Activated CD4-positive, alpha-beta T cell treated with anti-CD3 and anti-CD28 coated beads for 36 hours (primary cell): ENCODE results near the gene GTF2A2. TPM values are rescaled to one million over a fixed set of nuclear protein-coding genes. Genes with fewer than 3 reads are reported as not detected.
A peak's percentile ranks its signal among the peaks of the same experiment; 100 is the strongest.
"Not testable (repeated sequence)": the region's sequence is repeated elsewhere in the genome, so short reads cannot be mapped to it uniquely, and the experiment has no call there.

Source experiments
- ATAC-seq: fragments of 200-7000 bp; cut with Tn5 transposase; one replicate; pipeline ENCODE4 v1.10.0; 2021; ENCODE audit warnings: mild to moderate bottlenecking, moderate library complexity
- CTCF ChIA-PET: fragments of 350-600 bp; sonication (Branson Sonifier 250); formaldehyde crosslinking; loops from one replicate; lab custom pipeline; 2021; ENCODE audit warnings: antibody characterized with exemption; lab: Charles Lee
- POLR2A ChIA-PET: fragments of 350-600 bp; sonication (Branson Sonifier 250); formaldehyde crosslinking; loops from one replicate; lab custom pipeline; 2021; ENCODE audit warnings: antibody characterized with exemption, inconsistent platforms; lab: Charles Lee
- DNase-seq: peaks from one replicate; pipeline ENCODE4 v3.0.0-alpha.2; 2020
- H3K27ac Mint-ChIP-seq: one replicate; pipeline ENCODE4 v1.8.0; 2021; ENCODE audit warnings: mixed read lengths
- H3K27me3 Mint-ChIP-seq: one replicate; pipeline ENCODE4 v1.8.0; 2021; ENCODE audit warnings: mixed read lengths
- H3K36me3 Mint-ChIP-seq: one replicate; pipeline ENCODE4 v1.8.0; 2021; ENCODE audit warnings: low read depth, mixed read lengths
- H3K4me1 Mint-ChIP-seq: one replicate; pipeline ENCODE4 v1.8.0; 2021; ENCODE audit warnings: mixed read lengths
- H3K4me3 Mint-ChIP-seq: one replicate; pipeline ENCODE4 v1.8.0; 2021; ENCODE audit warnings: mild to moderate bottlenecking, moderate library complexity, mixed read lengths
- H3K9me3 Mint-ChIP-seq: one replicate; pipeline ENCODE4 v1.8.0; 2021; ENCODE audit warnings: low read depth, mixed read lengths
- intact Hi-C, 2 experiments: fragments of 100-400 bp; cut with DNase I in 1 of 2; cut with micrococcal nuclease in 1 of 2; formaldehyde crosslinking; loops; one replicate each; pipeline versions ENCODE4 v1.14.2 to v1.15.1; 2022 to 2024; cut with DNase I, micrococcal nuclease
- total RNA-seq, 2 experiments: library from RNA; stranded (reverse); gene quantifications; one replicate each; pipeline ENCODE4 v1.2.3, GENCODE V29; 2021

Gene GTF2A2
- total RNA-seq, 2 experiments from 2014 or later, result 167 to 198 TPM

DNA sequence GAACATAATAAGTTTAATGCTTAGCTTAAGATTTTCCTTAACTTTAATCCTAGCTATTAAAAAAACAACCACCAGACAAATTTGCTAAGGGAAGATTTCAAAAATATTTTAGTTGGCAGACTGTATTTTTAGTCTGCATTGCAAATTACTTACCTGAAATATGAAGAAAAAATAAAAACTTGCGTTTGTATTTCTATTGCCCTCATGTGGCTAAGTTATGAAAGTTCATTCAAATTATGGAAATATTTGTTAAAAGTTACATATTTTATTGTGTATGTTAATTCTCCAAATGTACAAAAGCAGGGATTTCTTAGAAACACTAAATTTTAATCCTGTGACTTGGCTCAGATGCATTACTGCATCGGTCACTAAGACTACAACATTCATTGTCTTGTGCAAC, 15.0 kb downstream of the GTF2A2 start:
- intact Hi-C loops, result loop anchor here in 1 of 2 experiments (5.0 kb wide), 2 partner anchors 60 to 110 kb away; no protein-coding TSS in a partner anchor

DNA sequence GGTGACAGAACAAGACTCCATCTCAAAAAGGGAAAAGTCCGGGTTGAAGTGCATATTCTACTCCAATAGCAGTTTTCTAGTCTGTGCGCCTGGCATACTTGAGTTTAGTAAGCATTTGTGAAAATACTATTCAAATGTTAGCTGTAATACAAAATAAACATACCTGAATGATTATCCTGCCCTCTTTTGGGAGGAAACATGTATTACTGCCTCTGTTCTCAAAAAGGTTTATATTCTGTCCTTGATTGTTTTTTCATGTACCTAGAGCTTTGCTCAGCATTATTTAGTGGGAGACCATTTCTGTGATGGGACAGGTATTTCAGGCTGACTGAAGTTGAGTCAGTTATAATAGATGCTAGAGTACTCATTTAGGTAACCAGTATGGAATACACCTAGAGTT, 19.8 kb downstream of the GTF2A2 start:
- H3K4me1 Mint-ChIP-seq, ATAC-seq, DNase-seq, H3K27ac Mint-ChIP-seq, H3K27me3 Mint-ChIP-seq, H3K9me3 Mint-ChIP-seq, H3K4me3 Mint-ChIP-seq, POLR2A ChIA-PET: not testable (repeated sequence)
- CTCF ChIA-PET, result interaction anchor here (0.8 kb wide), 1 partner anchor 105 kb away, joined by 4 read pairs; no protein-coding TSS in a partner anchor
- intact Hi-C loops, result loop anchor here in 1 of 2 experiments (5.0 kb wide), 1 partner anchor 105 kb away; no protein-coding TSS in a partner anchor
- H3K36me3 Mint-ChIP-seq, result peaks cover 32% of the 10 kb centered on the region

More for the DNA sequence above, 15.0 kb downstream of the GTF2A2 start:
- Mint-ChIP-seq H3K27ac (peak overlapping the region; percentile 42), H3K36me3 (peaks cover 38% of the 10 kb centered on the region), H3K9me3 (no peaks in the 10 kb centered on the region), H3K27me3 (no peaks in the 10 kb centered on the region), H3K4me3 (no peak overlapping the region), H3K4me1 (peaks cover 16% of the 10 kb centered on the region)
- DNase-seq, result no peak
- ChIA-PET CTCF (interaction anchor here (0.6 to 4.1 kb wide), 6 partner anchors 9 to 113 kb away, joined by 3 to 24 read pairs (median 4); partner anchors contain the start of gene GTF2A2), POLR2A (no interaction called here)
- no peak for ATAC-seq

DNA sequence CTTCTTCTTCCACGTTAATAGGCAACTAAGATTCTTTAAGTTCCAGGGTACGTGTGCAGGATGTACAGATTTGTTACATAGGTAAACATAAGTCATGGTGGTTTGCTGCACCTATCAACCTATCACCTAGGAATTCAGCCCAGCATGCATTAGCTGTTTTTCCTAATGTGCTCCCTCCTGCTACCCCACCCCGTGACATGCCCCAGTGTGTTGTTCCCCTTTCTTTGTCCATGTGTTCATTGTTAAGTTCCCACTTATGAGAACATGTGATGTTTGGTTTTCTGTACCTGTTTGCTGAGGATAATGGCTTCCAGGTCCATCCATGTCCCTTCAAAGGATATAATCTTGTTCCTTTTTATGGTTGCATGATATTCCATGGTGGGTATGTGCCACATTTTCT, 21.1 kb downstream of the GTF2A2 start:
- POLR2A ChIA-PET, result no interaction called here
- no peaks in the 10 kb centered on the region for H3K9me3 Mint-ChIP-seq
- CTCF ChIA-PET, result interaction anchor here (0.6 to 2.5 kb wide), 3 partner anchors 17 to 118 kb away, joined by 3 to 9 read pairs (median 5); no protein-coding TSS in a partner anchor
- intact Hi-C loops, result loop anchor here in 1 of 2 experiments (5.0 kb wide), 1 partner anchor 104 kb away; no protein-coding TSS in a partner anchor
- peaks cover 25% of the 10 kb centered on the region for H3K36me3 Mint-ChIP-seq
- H3K4me1 Mint-ChIP-seq, result peaks cover 6% of the 10 kb centered on the region
- DNase-seq, result no peak
- no peaks in the 10 kb centered on the region for H3K27me3 Mint-ChIP-seq
- H3K27ac Mint-ChIP-seq, result no peak overlapping the region
- no peak for ATAC-seq
- no peak overlapping the region for H3K4me3 Mint-ChIP-seq

DNA sequence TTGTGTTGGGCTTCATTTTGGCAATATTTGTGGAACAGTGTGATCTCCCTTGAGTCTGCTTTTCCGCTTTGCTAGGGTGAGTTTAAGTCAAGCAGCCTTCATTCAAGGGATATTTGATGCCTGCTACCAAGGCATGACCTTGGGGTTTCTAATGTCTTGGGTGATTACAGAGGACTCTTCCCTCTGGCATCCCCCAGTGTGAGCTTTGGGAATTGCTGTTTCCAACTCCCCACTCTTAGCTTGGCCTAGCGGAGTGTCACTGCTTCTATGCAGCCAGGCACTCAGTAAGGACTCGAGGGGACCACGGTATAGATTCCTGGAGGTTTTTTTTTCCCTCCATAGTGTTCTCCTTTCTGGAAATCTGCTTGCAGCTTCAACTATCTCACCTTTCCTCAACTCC, 24.6 kb downstream of the GTF2A2 start:
- DNase-seq, result no peak
- Mint-ChIP-seq H3K9me3 (no peaks in the 10 kb centered on the region), H3K27ac (no peak overlapping the region), H3K4me3 (no peak overlapping the region), H3K27me3 (no peaks in the 10 kb centered on the region), H3K36me3 (peaks cover 12% of the 10 kb centered on the region), H3K4me1 (no peaks in the 10 kb centered on the region)
- no peak for ATAC-seq
- POLR2A ChIA-PET, result no interaction called here
- intact Hi-C loops, result no loop called here
- CTCF ChIA-PET, result interaction anchor here (0.6 to 1.9 kb wide), 4 partner anchors 9 to 349 kb away, joined by 3 to 7 read pairs (median 5); no protein-coding TSS in a partner anchor

DNA sequence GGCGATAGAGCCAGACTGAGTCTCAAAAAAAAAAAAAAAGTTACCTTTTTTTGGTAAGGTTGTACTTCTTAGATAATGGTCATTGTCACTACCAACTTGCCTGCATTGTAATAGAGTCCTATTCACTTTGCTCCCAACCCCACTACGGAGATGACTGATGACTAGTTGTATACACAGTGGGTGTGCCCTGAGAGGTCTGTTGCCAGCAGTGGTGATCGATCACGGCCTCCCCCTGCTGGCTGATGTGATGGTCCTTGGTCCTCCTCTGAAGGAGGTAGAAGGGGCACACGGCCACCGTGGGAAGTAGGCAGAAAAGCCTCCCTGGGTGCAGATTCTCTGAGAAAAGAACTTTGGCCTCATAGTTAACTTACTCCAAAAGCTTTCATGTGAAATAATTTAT, 35.0 kb downstream of the GTF2A2 start:
- DNase-seq (peak; percentile 78), ATAC-seq (peak; percentile 98)
- H3K4me3 Mint-ChIP-seq, result no peak overlapping the region
- no peaks in the 10 kb centered on the region for H3K9me3 Mint-ChIP-seq
- no peak overlapping the region for H3K27ac Mint-ChIP-seq
- peaks cover 9% of the 10 kb centered on the region for H3K27me3 Mint-ChIP-seq
- no peaks in the 10 kb centered on the region for H3K36me3 Mint-ChIP-seq
- POLR2A ChIA-PET, result no interaction called here
- CTCF ChIA-PET, result interaction anchor here (4.4 kb wide), 1 partner anchor 90 kb away, joined by 15 read pairs; no protein-coding TSS in a partner anchor
- no peaks in the 10 kb centered on the region for H3K4me1 Mint-ChIP-seq
- intact Hi-C loops, result loop anchor here (1.0 kb wide), 1 partner anchor 90 kb away; no protein-coding TSS in a partner anchor

DNA sequence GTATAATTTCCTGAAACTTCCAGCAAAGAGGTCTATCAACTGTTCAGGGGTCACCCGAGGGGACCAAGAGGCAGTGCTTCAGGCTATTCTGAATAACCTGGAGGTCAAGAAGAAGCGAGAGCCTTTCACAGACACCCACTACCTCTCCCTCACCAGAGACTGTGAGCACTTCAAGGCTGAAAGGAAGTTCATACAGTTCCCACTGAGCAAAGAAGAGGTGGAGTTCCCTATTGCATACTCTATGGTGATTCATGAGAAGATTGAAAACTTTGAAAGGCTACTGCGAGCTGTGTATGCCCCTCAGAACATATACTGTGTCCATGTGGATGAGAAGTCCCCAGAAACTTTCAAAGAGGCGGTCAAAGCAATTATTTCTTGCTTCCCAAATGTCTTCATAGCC, 38.9 kb downstream of the GTF2A2 start:
- no peaks in the 10 kb centered on the region for H3K36me3 Mint-ChIP-seq
- intact Hi-C loops, result no loop called here
- H3K27me3 Mint-ChIP-seq, result peaks cover 18% of the 10 kb centered on the region
- no peaks in the 10 kb centered on the region for H3K9me3 Mint-ChIP-seq
- no peak overlapping the region for H3K27ac Mint-ChIP-seq
- POLR2A ChIA-PET, result no interaction called here
- H3K4me3 Mint-ChIP-seq, result no peak overlapping the region
- CTCF ChIA-PET, result no interaction called here
- peaks cover 4% of the 10 kb centered on the region for H3K4me1 Mint-ChIP-seq
- no peak for ATAC-seq
- no peak for DNase-seq

DNA sequence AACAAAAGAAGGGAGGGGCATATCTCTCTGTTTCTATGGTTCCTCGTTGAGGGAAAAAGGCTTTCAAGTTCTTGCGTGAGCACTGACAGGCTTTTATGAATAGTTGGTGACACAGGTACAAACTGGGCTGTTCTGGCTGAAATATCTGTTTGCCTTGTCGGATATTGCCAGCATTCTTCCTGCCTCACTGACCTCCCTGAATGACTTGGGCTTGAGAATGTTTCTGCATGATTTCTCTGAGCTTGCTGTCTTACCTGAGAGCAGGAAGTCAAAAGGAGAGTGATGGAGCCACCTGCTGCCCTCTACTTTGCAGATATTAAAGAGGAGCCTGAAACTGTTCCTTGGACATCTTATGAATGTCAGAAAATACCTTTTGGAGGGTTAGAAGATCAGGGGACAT, 40.9 kb downstream of the GTF2A2 start:
- Mint-ChIP-seq H3K9me3 (no peaks in the 10 kb centered on the region), H3K27ac (no peak overlapping the region), H3K27me3 (peaks cover 24% of the 10 kb centered on the region), H3K36me3 (no peaks in the 10 kb centered on the region), H3K4me3 (no peak overlapping the region), H3K4me1 (peaks cover 4% of the 10 kb centered on the region)
- no peak for DNase-seq
- intact Hi-C loops, result no loop called here
- POLR2A ChIA-PET, result no interaction called here
- no peak for ATAC-seq
- CTCF ChIA-PET, result interaction anchor here (0.6 to 1.5 kb wide), 5 partner anchors 9 to 1440 kb away, joined by 3 to 6 read pairs (median 4); no protein-coding TSS in a partner anchor

DNA sequence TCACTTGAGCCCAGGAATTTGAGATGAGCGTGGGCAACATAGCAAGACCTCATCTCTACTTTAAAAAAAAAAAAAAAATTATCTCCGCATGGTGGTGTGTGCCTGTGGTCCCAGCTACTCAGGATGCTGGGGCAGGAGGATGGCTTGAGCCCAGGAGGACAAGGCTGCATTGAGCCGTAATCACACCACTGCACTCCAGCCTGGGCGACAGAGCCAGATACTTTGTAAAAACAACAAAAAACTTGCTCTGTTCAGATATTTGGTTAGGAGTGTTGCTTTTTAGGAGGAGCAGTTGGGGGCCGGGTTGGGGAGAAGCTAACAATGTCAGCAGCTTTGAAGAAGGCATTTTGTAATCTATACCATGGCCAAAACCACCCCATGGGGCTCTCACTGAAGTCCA, 41.7 kb downstream of the GTF2A2 start:
- Mint-ChIP-seq H3K27me3 (peaks cover 24% of the 10 kb centered on the region), H3K4me3 (no peak overlapping the region), H3K9me3 (no peaks in the 10 kb centered on the region), H3K4me1 (peaks cover 4% of the 10 kb centered on the region), H3K36me3 (no peaks in the 10 kb centered on the region), H3K27ac (no peak overlapping the region)
- DNase-seq (no peak), ATAC-seq (no peak)
- CTCF ChIA-PET, result interaction anchor here (0.6 kb wide), 2 partner anchors 659 to 1439 kb away, joined by 4 read pairs; no protein-coding TSS in a partner anchor
- POLR2A ChIA-PET, result no interaction called here
- intact Hi-C loops, result no loop called here

DNA sequence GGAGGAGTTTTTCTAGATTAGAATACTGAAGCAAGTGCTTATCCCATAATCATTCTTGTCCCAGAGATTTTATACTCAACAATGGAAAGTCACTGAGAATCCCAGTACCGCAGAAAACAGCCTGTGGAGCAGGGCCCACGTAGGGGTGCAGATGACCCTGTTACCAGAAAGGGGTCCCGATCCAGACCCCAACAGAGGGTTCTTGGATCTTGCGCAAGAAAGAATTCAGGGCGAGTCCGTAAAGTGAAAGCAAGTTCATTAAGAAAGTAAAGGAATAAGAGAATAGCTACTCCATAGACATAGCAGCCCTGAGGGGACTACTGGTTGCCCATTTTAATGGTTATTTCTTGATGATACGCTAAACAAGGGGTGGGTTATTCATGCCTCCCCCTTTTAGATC, 43.2 kb downstream of the GTF2A2 start:
- CTCF ChIA-PET, result interaction anchor here (0.7 to 1.9 kb wide), 4 partner anchors 21 to 834 kb away, joined by 3 to 4 read pairs (median 3); no protein-coding TSS in a partner anchor
- Mint-ChIP-seq H3K27me3 (peaks cover 24% of the 10 kb centered on the region), H3K27ac (no peak overlapping the region), H3K9me3 (no peaks in the 10 kb centered on the region), H3K36me3 (no peaks in the 10 kb centered on the region), H3K4me3 (no peak overlapping the region), H3K4me1 (peaks cover 4% of the 10 kb centered on the region)
- DNase-seq, result no peak
- ATAC-seq, result no peak
- intact Hi-C loops, result no loop called here
- POLR2A ChIA-PET, result no interaction called here

DNA sequence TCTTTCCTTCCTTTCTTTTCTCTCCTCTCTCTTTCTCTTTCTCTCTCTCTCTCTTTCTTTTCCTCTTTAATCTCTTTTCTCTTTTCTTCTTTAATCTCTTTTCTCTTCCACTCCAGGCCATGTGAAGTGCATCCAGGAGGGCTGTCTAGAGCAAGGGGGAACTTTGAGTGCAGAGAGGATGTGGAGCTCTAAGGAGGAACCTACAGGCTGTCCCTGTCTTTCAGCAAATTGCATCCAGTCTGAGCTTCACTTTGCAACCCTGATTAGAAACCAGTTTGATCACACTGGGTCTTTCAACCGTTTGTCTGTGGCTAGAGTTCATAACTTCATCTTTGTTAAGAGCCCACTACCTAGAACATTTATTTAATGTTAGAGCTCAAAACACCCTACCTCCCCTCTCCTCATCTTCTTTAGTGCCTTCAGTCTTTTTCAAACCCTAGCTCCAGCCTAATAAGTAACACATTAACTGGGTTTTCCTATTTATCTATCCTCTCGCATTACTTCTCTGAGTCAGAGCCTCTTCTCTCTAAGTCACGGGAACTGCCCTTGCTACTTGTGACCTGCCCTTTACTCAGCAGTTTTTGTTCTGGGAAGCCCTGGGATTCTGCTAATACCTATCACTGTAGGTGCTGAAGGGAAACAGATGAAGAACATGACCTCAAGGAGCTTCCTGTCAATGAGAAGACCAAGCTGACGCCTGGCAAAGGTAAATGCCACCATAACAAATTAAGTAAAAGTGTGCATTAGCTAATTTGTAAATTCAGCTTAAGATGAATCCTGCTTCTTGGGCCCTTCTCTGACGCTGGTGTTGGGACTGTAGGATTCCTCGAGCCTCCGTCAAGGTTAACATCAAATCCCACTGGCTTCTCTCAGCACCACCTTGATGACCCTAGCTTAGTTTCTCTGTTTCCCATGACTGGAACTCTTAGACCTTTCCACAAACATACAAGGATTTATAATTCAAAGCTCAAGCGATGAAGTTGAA, 45.7 kb downstream of the GTF2A2 start, which contains the start of gene GCNT3:
TSS of gene GCNT3 (plus strand) at position 508 of the 985 bp plus-strand sequence. CDS start 6,456 bp downstream, outside the sequence.
- H3K9me3 Mint-ChIP-seq, result no peaks in the 10 kb centered on the region
- ChIA-PET CTCF (interaction anchor here (0.6 to 1.7 kb wide), 5 partner anchors 18 to 83 kb away, joined by 3 to 5 read pairs (median 3); no protein-coding TSS in a partner anchor), POLR2A (no interaction called here)
- H3K4me3 Mint-ChIP-seq, result no peak within 1 kb of the TSS
- ATAC-seq, result no peak
- no peak for DNase-seq
- intact Hi-C loops, result no loop called here
- no peak within 1 kb of the TSS for H3K27ac Mint-ChIP-seq
- peaks cover 20% of the 10 kb centered on the region for H3K27me3 Mint-ChIP-seq
- H3K4me1 Mint-ChIP-seq, result peaks cover 4% of the 10 kb centered on the region
- no peaks in the 10 kb centered on the region for H3K36me3 Mint-ChIP-seq
